Inflammatory macrophage treated with lipopolysaccharide for 4 hours (primary cell): Measurements from ENCODE around the gene IRX2.

Experiments used
- DNase-seq: peaks from one replicate; pipeline ENCODE4 v3.0.0-alpha.2; 2020

IRX2 gene

GRCh38 chr5:2755681-2756171 is 4.2 kb upstream of the IRX2 start:
- no peak for DNase-seq

DNA sequence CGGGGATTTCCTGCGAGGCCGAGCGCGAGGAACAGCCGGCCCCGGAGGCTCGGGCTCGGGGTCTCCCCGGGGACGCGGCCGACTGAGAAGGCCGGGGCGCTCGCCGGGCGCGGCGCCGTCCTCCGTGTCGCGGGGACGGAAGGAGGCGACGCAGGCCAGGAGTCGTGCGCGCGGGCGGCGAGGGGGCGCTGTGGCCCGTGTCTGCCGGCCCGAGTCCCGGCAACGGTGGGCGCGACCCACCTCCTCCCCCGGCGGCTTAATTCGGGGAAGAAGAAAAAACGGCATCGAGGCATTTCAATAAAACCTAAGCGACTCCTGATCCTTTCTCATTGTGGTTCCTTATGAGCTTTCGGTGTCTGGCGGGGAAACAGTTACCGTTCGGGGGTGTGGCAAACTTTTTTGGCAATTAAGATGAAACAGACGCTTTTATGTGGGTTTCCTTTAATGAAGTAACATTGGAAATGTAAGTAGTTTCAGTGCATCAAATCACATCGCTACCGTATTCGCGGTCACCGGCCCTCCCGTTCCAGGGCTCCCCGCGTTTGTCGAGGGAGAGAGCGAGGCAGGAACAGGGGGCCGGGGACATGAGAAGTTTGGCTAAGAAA is 3.7 kb upstream of the IRX2 start:
- no peak for DNase-seq

- no peak for DNase-seq
These were observed 3.2 kb upstream of the IRX2 start for GRCh38 chr5:2754581-2755075.

- no peak for DNase-seq
These were observed 2.3 kb upstream of the IRX2 start for GRCh38 chr5:2753452-2754420.

- no peak for DNase-seq
These were observed 1.5 kb upstream of the IRX2 start for GRCh38 chr5:2752821-2753439.

DNA sequence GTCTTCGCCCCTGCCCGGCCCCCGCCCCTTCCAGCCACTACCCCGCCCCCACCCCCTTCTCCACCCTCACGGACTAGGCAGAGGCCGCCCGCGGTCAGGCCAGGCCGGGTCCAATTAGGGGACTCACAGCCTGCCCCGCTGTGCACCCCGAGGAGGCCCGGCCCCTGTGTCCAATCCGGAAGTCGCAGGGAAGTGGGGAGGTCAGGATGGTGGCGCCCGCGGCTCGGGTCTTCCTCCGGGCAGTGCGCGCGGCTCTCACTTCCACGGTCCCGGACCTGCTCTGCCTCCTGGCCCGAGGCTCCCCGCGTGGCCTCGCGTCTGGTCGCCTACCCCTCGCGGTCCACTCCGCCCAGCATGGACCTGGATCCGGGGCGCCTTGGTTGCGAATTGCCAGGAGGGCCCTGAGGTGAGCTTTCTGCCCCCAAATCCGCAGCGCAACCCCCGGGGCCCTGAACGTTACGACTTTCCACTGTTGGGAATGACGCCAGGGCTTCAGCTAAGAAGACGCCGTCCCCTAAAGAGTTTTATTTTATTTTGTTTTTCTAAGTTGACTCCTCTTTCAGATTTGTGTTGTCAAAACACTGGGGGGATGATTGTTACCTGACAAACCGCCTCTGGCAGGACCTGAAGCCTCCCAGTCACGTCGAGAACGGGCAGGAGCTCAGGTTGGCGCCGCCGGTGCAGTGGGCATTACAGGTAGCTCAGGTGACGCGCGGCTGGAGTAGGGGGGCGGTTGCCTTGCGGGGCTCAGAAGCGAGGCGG is 763 bp upstream of the IRX2 start:
- DNase-seq = no peak

GRCh38 chr5:2750758-2751464 is 566 bp downstream of the IRX2 start:
- DNase-seq = no peak

GRCh38 chr5:2750026-2750757 is 1.3 kb downstream of the IRX2 start:
- no peak for DNase-seq

GRCh38 chr5:2749514-2750025 is 1.9 kb downstream of the IRX2 start:
- no peak for DNase-seq

DNA sequence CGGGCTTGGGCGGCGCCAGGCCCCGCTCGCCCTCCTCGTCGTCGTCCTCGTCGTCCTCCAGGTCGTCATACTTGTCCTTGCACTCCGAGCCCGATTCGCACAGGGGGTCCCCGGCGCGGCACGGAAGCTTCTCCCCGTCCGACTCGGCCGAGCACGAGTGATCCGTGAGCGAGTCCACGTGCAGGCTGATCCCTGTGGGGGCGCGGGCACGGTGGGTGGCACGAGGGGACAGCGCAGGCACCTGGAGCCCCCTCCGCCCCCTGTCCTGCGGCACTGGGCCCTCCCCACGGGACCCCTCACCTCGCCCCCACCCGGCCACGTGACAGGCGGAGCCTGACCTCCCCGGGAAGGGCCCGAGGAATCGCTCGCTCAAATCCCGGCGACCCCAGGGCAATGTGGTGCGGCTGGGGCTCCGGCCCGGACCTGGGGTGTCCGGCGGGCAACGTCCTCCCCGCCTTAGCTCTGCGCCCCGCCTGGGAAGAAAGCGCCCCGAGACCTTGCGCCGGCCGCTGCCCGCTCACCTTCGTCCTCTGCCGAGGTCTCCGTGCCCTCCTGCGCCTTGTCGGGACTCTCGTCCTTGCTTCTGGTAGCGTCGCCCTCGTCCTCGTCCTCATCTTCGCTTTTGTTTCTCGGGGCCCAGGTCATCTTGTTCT is 2.5 kb downstream of the IRX2 start:
- no peak for DNase-seq

DNA sequence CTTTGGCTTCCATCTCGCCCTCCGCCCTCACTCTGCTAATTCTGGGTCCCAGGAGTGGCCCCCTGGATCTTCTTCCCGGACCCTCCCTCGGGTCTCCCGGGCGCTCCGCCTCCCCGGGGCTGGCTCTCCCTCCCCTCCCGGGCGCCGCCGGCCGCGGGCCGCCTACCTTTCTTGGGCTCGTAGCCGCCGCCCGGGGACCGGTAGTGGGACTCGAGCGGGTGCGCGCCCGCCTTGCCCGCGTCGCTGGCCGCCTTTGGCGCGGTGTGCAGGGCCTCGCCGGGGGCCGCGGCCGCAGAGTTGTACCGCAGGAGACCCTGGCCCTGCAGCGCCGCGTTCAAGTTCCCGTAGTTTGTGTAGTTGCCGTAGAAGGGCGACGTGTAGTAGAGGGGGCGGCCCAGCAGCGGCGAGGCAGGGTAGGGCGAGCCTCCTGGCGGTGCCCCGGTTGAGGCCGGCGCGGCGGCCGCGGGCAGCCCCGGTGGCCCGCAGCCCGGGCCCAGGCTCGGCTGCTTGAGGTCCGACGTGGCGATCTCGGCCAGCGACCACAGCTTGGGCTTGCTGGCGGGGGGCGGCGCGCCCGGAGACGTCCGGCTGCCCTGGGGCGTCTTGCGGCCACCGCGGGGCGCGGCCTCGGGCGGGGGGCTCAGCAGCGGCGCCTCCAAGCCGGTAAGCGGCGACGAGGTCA is 3.2 kb downstream of the IRX2 start:
- no peak for DNase-seq

GRCh38 chr5:2747363-2748162 is 3.9 kb downstream of the IRX2 start:
- DNase-seq = no peak

GRCh38 chr5:2746561-2747032 is 4.9 kb downstream of the IRX2 start:
- DNase-seq = no peak

- no peak for DNase-seq
These were observed 7.0 kb downstream of the IRX2 start for GRCh38 chr5:2744485-2744884.

- DNase-seq = no peak
These were observed 8.4 kb downstream of the IRX2 start for GRCh38 chr5:2742921-2743679.

DNA sequence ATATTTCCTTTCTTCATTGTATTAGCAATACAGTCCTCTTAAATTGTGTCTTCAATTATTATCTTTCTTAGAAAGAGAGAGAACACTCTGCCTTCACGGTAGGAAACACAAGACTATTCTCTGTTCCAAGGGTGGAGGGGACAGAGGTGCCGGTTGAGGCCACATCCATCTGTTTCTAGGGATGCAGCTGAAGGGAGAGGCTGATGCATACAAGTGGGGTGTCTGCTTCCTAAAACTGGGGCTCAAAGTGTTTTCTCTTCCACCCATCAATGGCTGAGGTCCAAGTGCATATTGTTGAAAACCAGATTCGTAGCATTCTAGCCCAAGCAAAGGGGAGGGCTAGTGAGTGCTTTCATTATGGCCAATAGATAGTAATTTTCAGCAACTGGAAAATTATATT is 9.5 kb downstream of the IRX2 start:
- no peak for DNase-seq

DNA sequence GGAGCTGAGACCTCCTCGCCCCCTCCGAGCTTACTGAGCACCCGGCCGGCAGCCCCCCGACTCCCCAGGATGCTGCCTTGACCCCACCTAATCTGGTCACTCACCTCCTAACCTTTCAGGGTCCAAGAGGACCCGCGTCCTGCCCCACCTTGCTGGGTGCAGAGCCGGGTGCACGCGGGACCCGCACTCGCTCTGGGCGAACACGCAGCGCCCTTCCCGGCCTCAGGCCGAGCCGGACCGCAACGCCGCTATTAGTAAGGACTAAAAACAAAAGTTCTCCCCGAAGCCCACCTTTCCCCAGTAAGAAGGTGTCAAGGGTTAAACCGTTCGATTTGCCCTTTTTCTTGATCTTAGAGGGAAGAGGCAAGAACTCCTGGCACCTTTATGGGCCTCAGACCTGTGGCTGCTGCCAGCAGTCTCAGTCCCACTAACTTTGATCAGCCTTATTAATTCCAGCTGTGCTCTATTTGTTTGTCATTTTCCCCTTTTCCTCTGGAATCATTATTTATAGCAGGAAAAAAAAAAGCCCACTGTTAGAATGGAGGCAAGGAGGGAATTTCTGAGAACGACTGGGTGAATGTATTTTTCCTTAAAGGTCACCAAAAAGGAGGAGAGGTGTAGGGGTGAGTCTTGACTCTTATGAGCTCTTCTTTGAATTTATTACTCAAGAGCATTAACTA is 10.5 kb downstream of the IRX2 start:
- DNase-seq = no peak
